Naive thymus-derived CD8-positive, alpha-beta T cell (primary cell): ENCODE data around the gene TSNAXIP1. TPM values are rescaled to one million over a fixed set of nuclear protein-coding genes. Genes with fewer than 3 reads are reported as not detected.
"Not testable (repeated sequence)": the region's sequence is repeated elsewhere in the genome, so short reads cannot be mapped to it uniquely, and the experiment has no call there.

ENCODE experiments used
- ATAC-seq, 2 donors: fragments of 150-1000 bp; cut with Tn5 transposase in 1 of 2; sonication (Bioruptor Pico), chemical (Tn5 transposase) in 1 of 2; 1 replicate in 1 of 2; 2 replicates in 1 of 2; pipeline ENCODE4 v1.10.0; 2021; ENCODE audit warnings: mild to moderate bottlenecking in 2 of 2, moderate library complexity in 2 of 2
- POLR2A ChIA-PET: fragments of 350-600 bp; sonication (Branson Sonifier 250); formaldehyde crosslinking; loops from one replicate; lab custom pipeline; 2021; ENCODE audit warnings: antibody characterized with exemption; lab: Charles Lee
- DNase-seq, 10 donors: peaks; one replicate each; pipeline versions ENCODE4 v3.0.0 to v3.0.0-alpha.2; 2020 to 2022
- H3K27ac Mint-ChIP-seq, 10 donors: one replicate each; pipeline ENCODE4 v1.8.0; 2020 to 2022; ENCODE audit warnings: mild to moderate bottlenecking in 10 of 10, mixed read lengths in 10 of 10, moderate library complexity in 4 of 10, inconsistent platforms in 1 of 10
- H3K27me3 Mint-ChIP-seq, 5 donors: one replicate each; pipeline ENCODE4 v1.8.0; 2021 to 2022; ENCODE audit warnings: mixed read lengths in 5 of 5
- H3K36me3 Mint-ChIP-seq, 3 donors: one replicate each; pipeline ENCODE4 v1.8.0; 2020 to 2022; ENCODE audit warnings: mixed read lengths in 3 of 3, mild to moderate bottlenecking in 2 of 3, inconsistent platforms in 1 of 3
- H3K4me1 Mint-ChIP-seq, 4 donors: one replicate each; pipeline ENCODE4 v1.8.0; 2021 to 2022; ENCODE audit warnings: mixed read lengths in 4 of 4
- H3K4me3 Mint-ChIP-seq, 10 donors: one replicate each; pipeline ENCODE4 v1.8.0; 2020 to 2022; ENCODE audit warnings: mild to moderate bottlenecking in 10 of 10, mixed read lengths in 10 of 10, moderate library complexity in 6 of 10, inconsistent platforms in 1 of 10
- H3K9me3 Mint-ChIP-seq, 9 donors: one replicate each; pipeline ENCODE4 v1.8.0; 2020 to 2022; ENCODE audit warnings: mixed read lengths in 9 of 9, mild to moderate bottlenecking in 3 of 9, inconsistent platforms in 1 of 9, moderate library complexity in 1 of 9
- polyA plus RNA-seq, 3 donors: library from polyadenylated mRNA; unstranded; fragments of 300-500 nt; fragmentation: Illumina TruSeq; gene quantifications; one replicate each; pipeline ENCODE4 v1.2.3, GENCODE V29; 2021
- total RNA-seq, 8 experiments: library from RNA in 2 of 8; stranded (reverse) in 2 of 8; gene quantifications; one replicate each; pipeline ENCODE4 v1.2.3 and lab custom pipeline; 2021 to 2026

Gene TSNAXIP1
- total and polyA plus RNA-seq, 5 experiments from 2014 or later: 0.14 to 1.2 (median 1.0) TPM; not detected in 2

DNA sequence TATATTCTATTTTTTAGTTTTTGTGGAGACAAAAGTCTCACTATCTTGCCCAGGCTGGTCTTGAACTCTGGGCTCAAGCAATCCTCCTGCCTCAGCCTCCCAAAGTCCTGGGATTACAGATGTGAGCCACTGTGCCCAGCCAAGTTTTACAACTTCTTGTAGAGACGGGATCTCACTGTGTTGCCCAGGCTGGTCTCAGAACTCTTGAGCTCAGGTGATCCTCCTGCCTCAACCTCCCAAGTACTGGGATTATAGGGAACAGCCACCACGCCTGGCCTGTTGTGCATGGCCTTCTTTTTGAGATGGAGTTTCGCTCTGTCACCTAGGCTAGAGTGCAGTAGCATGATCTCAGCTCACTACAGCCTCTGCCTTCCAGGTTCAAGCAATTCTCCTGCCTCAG is 47.0 kb downstream of the TSNAXIP1 start:
- POLR2A ChIA-PET: interaction anchor here (0.7 kb wide), 1 partner anchor 292 kb away, joined by 3 read pairs; the partner anchor contains the start of gene CTCF
- H3K36me3 Mint-ChIP-seq: peaks cover 0 to 10% (median 0%) of the 10 kb centered on the region in 3 donors
- DNase-seq (no peak), ATAC-seq (no peak)
- peak overlapping the region in 1 of 10 donors; percentile 51 for H3K4me3 Mint-ChIP-seq
- peaks cover 13 to 60% (median 34%) of the 10 kb centered on the region in 4 donors for H3K4me1 Mint-ChIP-seq
- no peaks in the 10 kb centered on the region for H3K9me3 Mint-ChIP-seq
- no peak overlapping the region for H3K27ac Mint-ChIP-seq
- no peaks in the 10 kb centered on the region for H3K27me3 Mint-ChIP-seq

DNA sequence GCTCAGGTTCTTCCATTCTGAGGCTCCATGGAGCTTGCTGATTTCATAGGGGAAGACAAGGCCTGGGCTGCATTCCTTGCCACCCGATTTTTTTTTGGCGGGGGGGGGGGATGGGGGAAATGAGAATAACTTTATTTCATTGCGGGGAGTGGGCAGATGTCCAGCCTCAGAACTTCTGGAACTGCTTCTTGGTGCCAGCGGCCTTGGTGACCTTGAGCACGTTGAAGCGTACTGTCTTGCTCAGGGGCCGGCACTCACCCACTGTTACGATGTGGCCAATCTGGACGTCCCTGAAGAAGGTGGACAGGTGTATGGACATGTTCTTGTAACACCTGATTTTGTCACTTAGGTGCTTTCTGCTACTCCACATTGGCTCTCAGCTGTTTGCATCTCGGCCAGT is 49.1 kb downstream of the TSNAXIP1 start:
- POLR2A ChIA-PET: interaction anchor here (0.5 kb wide), 1 partner anchor 268 kb away, joined by 4 read pairs; no protein-coding TSS in a partner anchor
- no peaks in the 10 kb centered on the region for H3K9me3 Mint-ChIP-seq
- no peaks in the 10 kb centered on the region for H3K27me3 Mint-ChIP-seq
- peak overlapping the region in 1 of 10 donors; percentile 19 for H3K27ac Mint-ChIP-seq
- H3K4me3 Mint-ChIP-seq: no peak overlapping the region
- DNase-seq (no peak), ATAC-seq (no peak)
- peaks cover 12 to 45% (median 32%) of the 10 kb centered on the region in 4 donors for H3K4me1 Mint-ChIP-seq
- peaks cover 0 to 8% (median 0%) of the 10 kb centered on the region in 3 donors for H3K36me3 Mint-ChIP-seq

DNA sequence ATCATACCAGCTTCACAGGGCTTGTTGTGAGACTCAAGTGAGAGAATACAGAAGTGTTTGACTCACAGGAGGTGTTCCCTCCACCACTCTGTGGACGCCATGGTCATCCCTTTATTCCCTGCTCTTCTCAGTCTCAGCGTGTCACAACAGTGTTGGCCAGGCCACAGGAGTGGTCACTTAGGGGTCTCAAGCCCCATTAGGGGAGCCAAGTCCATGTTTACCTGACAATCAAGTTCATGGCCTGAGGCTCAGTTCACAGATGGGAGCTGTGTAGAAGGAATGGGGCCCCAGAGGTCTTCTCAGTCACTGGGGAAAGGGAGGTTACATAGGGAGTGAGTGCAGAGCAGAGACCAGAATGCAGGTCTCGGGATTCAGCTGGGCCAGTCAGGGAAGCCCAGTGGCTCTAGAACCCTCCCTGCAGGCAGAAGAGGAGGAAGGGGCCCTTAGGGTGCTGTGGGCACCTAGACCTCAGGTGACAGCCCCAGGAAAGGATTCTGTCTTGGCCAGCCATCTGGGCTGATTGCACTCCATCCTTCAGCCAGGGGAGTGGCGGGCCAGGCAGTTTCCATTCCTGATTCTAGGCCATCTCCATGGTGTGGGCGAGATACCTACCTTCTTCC is 50.3 kb downstream of the TSNAXIP1 start:
- Mint-ChIP-seq H3K4me1 (peaks cover 18 to 44% (median 34%) of the 10 kb centered on the region in 4 donors), H3K36me3 (peaks cover 0 to 15% (median 0%) of the 10 kb centered on the region in 3 donors), H3K27me3 (no peaks in the 10 kb centered on the region), H3K4me3 (no peak overlapping the region), H3K27ac (peak overlapping the region in 5 of 10 donors; percentile 29 to 77 (median 61)), H3K9me3 (no peaks in the 10 kb centered on the region)
- ATAC-seq (no peak), DNase-seq (no peak)
- POLR2A ChIA-PET: interaction anchor here (0.5 to 1.2 kb wide), 2 partner anchors 14 to 211 kb away, joined by 3 to 5 read pairs; no protein-coding TSS in a partner anchor

DNA sequence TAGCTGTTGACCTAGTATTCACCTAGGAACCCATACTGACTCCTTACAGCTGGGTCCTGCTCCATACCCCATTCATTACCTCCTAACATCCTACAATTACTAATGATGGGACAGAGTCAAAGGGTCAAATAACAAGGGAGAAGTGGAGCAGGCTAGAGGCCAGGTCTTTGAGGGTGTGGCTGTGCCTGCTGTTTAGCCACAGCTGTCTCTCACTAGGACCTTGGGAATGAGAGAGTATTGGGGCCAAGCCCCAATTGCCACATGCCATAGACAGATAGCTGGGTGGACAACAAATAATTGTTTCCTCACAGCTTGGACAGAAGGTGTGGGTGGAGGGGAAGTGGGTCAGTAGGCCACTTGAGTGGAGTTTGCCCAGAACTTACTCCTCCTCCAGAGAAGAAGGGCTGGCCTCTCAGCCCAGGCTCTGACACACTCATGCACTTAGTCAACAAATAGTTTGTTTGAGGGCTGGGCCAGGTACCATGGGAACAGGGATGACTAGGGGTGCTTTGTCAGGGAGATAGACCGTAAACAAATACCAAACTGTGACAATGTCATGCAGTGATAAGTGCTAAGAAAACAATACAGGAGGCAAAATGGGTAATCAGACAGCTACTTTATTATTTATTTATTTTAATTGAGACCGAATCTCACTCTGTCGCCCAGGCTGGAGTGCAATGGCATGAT is 51.0 kb downstream of the TSNAXIP1 start:
- POLR2A ChIA-PET: interaction anchor here (0.5 to 1.2 kb wide), 2 partner anchors 15 to 210 kb away, joined by 3 to 5 read pairs; no protein-coding TSS in a partner anchor
- no peak for DNase-seq
- Mint-ChIP-seq H3K4me1 (peaks cover 18 to 44% (median 37%) of the 10 kb centered on the region in 4 donors), H3K4me3 (peak overlapping the region in 1 of 10 donors; percentile 23), H3K27me3 (no peaks in the 10 kb centered on the region), H3K9me3 (no peaks in the 10 kb centered on the region), H3K36me3 (peaks cover 0 to 15% (median 0%) of the 10 kb centered on the region in 3 donors), H3K27ac (peak overlapping the region in 7 of 10 donors; percentile 8 to 69 (median 61))
- ATAC-seq: peak; percentile 25 to 67

DNA sequence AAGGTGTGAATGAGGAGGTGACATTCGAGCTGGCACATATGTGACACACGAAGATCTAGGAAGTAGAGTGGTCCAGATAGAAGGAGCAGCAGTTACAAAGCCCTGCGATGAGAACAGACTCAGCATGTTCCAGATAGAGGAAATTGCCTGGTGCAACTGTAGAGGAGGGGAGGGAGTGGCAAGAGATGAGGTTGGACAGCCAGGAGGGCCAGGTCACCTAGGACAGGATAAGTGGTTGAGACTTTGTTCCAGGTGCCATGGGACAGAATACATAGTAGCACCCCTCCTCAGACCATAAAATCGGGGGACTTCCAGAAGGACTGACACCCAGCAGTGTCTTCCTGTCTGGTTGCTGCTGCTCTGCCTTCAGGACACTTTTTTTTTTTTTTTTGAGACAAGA is 51.8 kb downstream of the TSNAXIP1 start:
- H3K4me3 Mint-ChIP-seq: peak overlapping the region in 1 of 10 donors; percentile 48
- H3K36me3 Mint-ChIP-seq: peaks cover 0 to 15% (median 0%) of the 10 kb centered on the region in 3 donors
- H3K27ac Mint-ChIP-seq: peak overlapping the region in 8 of 10 donors; percentile 1 to 92 (median 60)
- H3K9me3 Mint-ChIP-seq: no peaks in the 10 kb centered on the region
- no peaks in the 10 kb centered on the region for H3K27me3 Mint-ChIP-seq
- H3K4me1 Mint-ChIP-seq: peaks cover 18 to 44% (median 37%) of the 10 kb centered on the region in 4 donors
- POLR2A ChIA-PET: no interaction called here
- ATAC-seq: peak in 1 of 2 donors; percentile 14
- DNase-seq: no peak

DNA sequence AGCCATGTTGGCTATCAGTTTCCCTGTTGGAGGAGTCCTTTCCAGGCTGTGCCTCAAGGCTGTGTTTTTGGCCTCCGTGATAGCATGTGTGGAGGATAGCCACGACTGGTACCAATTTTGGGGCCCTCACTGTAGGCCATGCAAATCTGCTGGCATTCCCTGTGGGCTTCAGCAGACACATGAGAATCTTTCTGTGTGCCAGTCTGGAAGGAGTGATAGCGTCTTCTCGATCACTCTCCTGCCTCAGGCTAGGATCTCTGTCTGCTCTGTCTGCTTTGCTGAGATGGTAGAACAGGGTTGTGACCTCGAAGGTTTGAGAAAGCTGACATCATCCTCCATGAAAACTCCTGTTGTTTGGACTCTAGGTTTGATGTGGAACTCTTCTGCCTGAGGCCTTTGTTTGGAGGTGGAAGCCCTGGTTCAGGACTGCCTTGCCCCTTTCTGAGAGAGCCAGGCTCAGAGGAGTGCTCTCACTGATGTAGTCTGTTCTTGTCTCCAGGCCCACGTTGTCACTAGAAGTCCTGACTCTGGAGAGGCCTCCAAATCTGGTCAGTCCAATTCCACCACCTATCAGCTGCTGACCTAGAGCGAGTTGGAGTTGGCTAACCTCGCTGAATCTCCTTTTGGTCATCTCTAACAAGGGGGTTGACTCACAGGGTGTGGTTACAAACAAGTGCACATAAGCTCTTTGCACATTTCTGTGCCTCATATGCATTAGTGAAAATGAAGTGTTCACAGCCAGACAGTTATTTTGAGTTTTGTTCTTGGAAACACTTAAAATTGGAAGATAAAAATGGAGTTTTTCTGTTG is 54.1 kb downstream of the TSNAXIP1 start:
- Mint-ChIP-seq H3K27ac (peak overlapping the region in 3 of 10 donors; percentile 21 to 69 (median 38)), H3K4me1 (peaks cover 14 to 38% (median 28%) of the 10 kb centered on the region in 4 donors)

DNA sequence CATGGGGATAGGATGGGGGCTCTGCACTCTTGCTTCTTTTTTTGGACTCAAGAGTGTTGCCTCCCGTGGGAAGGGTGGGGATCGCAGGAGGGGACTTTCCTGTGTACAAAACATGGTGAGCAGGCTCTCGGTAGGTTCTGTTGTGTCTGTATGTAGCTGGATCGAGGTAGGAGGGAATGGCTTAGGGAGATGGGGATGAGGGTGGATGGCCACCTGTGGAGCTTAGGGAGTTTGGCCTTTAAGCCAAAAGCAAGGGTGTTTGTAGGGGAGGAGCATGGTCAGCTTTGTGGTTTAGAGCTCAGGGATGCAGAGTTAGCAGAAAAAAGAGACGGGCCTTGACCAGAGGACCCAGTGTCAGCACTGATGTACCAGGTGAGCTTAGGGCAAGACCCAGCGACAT is 55.2 kb downstream of the TSNAXIP1 start:
- Mint-ChIP-seq H3K27me3 (no peaks in the 10 kb centered on the region), H3K36me3 (peaks cover 0 to 27% (median 0%) of the 10 kb centered on the region in 3 donors), H3K9me3 (no peaks in the 10 kb centered on the region), H3K27ac (peak overlapping the region in 3 of 10 donors; percentile 46 to 75 (median 56)), H3K4me1 (peaks cover 14 to 35% (median 24%) of the 10 kb centered on the region in 4 donors), H3K4me3 (peak overlapping the region in 1 of 10 donors; percentile 29)
- POLR2A ChIA-PET: interaction anchor here (0.6 to 1.0 kb wide), 2 partner anchors 12 to 158 kb away, joined by 3 to 4 read pairs; no protein-coding TSS in a partner anchor
- ATAC-seq: no peak
- no peak for DNase-seq

More for the DNA sequence above, 54.1 kb downstream of the TSNAXIP1 start:
- H3K36me3 Mint-ChIP-seq: peaks cover 0 to 23% (median 0%) of the 10 kb centered on the region in 3 donors
- H3K4me3 Mint-ChIP-seq: no peak overlapping the region
- DNase-seq (no peak), ATAC-seq (no peak)
- H3K9me3 Mint-ChIP-seq: no peaks in the 10 kb centered on the region
- POLR2A ChIA-PET: no interaction called here
- no peaks in the 10 kb centered on the region for H3K27me3 Mint-ChIP-seq

DNA sequence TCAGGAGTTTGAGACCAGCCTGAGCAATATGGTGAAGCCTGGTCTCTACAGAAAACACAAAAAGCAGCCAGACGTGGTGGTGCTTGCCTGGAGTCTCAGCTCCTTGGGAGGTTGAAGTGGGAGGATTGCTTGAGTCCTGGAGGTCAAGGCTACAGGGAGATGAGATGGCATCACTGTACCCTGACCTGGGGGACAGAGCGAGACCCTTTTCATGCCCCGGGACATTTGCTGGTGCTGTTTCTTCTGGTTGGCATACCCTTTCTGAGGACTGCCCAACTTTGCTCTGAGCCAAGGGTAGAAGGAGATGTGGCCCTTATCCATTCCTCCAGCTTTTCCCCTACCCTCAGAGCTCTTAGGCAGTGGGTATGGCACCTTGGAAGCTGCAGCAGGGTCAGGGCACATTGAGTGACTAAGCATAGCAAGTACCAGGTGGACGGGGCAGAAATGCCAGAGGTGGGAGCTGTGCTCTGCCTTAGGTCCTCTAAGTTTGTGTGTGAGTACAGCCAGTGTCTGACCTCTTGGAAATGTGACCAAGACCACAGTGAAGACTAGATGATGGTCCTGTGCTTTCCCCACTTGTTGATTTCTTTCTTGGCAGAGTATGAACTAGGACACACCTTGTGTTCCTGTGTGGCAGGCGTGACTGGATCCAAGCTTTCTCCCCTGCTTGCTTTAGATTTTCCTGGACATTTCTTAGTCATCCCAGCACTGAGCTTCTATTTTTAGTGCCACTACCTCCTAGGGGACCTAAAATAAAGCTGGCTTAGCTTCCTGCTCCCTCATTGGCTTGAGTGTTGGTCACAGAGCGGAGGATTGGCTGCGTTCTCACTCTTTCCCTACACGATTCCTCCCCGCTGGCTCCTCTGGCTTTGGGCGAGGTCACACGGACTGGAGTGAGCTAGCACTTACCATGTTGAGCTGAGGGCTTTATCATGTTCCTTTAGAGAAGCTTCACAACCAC is 56.2 kb downstream of the TSNAXIP1 start:
- no peaks in the 10 kb centered on the region for H3K27me3 Mint-ChIP-seq
- peaks cover 0 to 35% (median 0%) of the 10 kb centered on the region in 3 donors for H3K36me3 Mint-ChIP-seq
- no peak for ATAC-seq
- peak overlapping the region in 3 of 10 donors; percentile 17 to 56 (median 29) for H3K27ac Mint-ChIP-seq
- no peak for DNase-seq
- H3K4me1 Mint-ChIP-seq: peaks cover 10 to 25% (median 14%) of the 10 kb centered on the region in 4 donors
- no peaks in the 10 kb centered on the region for H3K9me3 Mint-ChIP-seq
- POLR2A ChIA-PET: interaction anchor here (0.6 to 1.1 kb wide), 3 partner anchors 11 to 157 kb away, joined by 3 to 10 read pairs (median 4); no protein-coding TSS in a partner anchor
- H3K4me3 Mint-ChIP-seq: no peak overlapping the region

DNA sequence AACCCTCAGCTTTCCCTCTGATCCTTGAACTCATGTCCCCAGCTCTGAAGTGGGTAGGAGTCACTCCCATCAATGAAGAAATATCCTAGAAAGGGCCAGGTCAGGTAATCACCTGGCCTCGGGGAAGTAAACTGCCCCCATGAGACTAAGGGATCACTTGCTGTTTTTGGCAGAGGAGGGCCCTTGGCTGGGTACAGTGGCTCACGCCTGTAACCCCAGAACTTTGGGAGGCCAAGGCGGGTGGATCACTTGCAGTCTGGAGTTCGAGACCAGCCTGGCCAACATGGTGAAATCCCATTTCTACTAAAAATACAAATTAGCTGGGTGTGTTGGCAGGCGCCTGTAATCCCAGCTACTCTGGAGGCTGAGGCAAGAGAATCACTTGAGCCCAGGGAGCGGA is 57.4 kb downstream of the TSNAXIP1 start:
- POLR2A ChIA-PET: interaction anchor here (1.1 kb wide), 1 partner anchor 48 kb away, joined by 10 read pairs; no protein-coding TSS in a partner anchor
- H3K27me3 Mint-ChIP-seq: not testable (repeated sequence)

DNA sequence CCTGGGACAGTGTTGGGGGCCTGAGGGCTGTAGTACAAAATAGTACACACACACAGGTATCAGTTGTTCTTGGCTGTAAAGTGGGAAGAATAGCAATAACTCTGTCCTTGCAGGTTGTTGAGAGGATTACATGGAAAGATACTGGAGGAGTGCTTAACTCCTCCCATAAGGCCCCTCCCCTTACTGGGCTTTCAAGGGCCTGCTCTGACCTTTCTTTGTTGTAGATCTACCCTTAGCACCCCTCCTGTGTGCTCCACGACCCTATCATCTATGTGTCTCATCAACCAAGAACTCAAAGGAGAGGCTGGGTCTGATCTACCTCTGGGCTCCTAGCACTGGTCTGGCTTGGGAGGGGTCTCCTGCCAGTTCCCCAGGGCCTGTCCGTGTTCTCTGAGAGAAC is 57.9 kb downstream of the TSNAXIP1 start:
- H3K9me3 Mint-ChIP-seq: no peaks in the 10 kb centered on the region
- no peaks in the 10 kb centered on the region for H3K27me3 Mint-ChIP-seq
- POLR2A ChIA-PET: interaction anchor here (1.1 kb wide), 1 partner anchor 48 kb away, joined by 10 read pairs; no protein-coding TSS in a partner anchor
- peaks cover 2 to 16% (median 7%) of the 10 kb centered on the region in 4 donors for H3K4me1 Mint-ChIP-seq
- H3K27ac Mint-ChIP-seq: peak overlapping the region in 2 of 10 donors; percentile 57 to 68
- ATAC-seq (no peak), DNase-seq (no peak)
- peaks cover 0 to 44% (median 0%) of the 10 kb centered on the region in 3 donors for H3K36me3 Mint-ChIP-seq
- no peak overlapping the region for H3K4me3 Mint-ChIP-seq

More for the DNA sequence above, 57.4 kb downstream of the TSNAXIP1 start:
- H3K27ac Mint-ChIP-seq: peak overlapping the region in 1 of 10 donors; percentile 77
- not testable (repeated sequence) for DNase-seq, ATAC-seq, H3K9me3 Mint-ChIP-seq, H3K4me3 Mint-ChIP-seq
- peaks cover 2 to 16% (median 7%) of the 10 kb centered on the region in 4 donors for H3K4me1 Mint-ChIP-seq
- H3K36me3 Mint-ChIP-seq: peaks cover 0 to 41% (median 0%) of the 10 kb centered on the region in 3 donors

DNA sequence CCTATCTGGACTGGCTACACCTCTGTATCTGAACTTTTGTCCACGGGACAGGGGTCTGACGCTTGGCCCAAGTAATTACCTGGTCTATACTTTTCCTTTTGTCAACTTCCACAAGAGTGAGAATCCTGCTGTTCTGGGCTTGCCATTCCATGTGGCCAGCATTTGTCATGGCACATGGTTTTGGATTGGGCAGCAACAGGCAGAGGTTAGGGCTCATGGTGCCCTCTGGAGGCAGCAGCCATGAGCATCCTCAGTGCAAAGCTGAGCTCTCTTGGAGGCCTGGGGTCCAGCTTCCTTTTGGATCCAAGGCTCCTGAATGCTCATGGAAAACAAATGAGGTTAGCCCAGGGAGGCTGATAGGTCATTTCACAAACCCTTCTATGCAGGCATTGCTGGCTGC is 58.6 kb downstream of the TSNAXIP1 start:
- Mint-ChIP-seq H3K4me3 (no peak overlapping the region), H3K27me3 (no peaks in the 10 kb centered on the region), H3K9me3 (no peaks in the 10 kb centered on the region), H3K4me1 (peaks cover 2 to 16% (median 7%) of the 10 kb centered on the region in 4 donors), H3K27ac (peak overlapping the region in 1 of 10 donors; percentile 81), H3K36me3 (peaks cover 0 to 49% (median 0%) of the 10 kb centered on the region in 3 donors)
- DNase-seq (peak in 1 of 10 donors; percentile 23), ATAC-seq (peak in 1 of 2 donors; percentile 72)
- POLR2A ChIA-PET: interaction anchor here (0.6 to 0.7 kb wide), 2 partner anchors 113 to 119 kb away, joined by 3 read pairs; no protein-coding TSS in a partner anchor
